Measurements from ENCODE around the gene DHCR24. TPM values are rescaled to one million over a fixed set of nuclear protein-coding genes. Genes with fewer than 3 reads are reported as not detected.

Gene DHCR24
- total and polyA plus RNA-seq, 2 experiments from 2014 or later, result 124 to 453 TPM

DNA sequence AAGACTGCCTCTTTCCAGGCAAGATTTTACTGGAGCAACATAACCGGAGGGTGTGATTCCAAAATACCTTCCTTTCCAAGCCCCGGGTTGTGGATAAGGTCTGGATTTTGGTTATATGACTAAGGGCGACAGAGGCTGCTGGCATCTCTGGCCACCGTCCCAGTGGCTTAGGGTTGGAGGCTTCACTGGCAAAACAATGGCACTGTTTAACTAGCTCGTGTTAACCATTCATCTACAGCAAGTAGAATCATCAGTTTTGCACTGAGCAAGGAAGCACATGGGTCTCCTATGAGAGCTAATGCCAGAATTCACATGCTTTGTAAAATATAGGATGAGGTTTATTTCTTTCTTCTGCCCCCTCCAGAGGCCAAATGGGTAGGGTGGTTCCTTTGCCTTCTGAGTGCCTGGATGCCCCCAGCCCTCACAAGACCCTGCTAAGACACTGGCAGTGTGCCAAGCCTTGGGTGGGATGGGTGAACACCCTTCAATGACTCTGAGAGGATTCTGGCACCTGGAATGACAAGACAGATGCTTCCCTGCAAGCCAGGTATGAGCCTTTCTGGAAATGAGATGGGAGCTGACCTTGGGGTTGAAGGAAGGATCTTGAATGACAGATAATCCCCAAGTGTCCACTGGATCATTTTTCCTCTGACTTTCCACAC lies 36.8 kb downstream of the DHCR24 start (continued):
- TF ChIP-seq, protein P1, sequence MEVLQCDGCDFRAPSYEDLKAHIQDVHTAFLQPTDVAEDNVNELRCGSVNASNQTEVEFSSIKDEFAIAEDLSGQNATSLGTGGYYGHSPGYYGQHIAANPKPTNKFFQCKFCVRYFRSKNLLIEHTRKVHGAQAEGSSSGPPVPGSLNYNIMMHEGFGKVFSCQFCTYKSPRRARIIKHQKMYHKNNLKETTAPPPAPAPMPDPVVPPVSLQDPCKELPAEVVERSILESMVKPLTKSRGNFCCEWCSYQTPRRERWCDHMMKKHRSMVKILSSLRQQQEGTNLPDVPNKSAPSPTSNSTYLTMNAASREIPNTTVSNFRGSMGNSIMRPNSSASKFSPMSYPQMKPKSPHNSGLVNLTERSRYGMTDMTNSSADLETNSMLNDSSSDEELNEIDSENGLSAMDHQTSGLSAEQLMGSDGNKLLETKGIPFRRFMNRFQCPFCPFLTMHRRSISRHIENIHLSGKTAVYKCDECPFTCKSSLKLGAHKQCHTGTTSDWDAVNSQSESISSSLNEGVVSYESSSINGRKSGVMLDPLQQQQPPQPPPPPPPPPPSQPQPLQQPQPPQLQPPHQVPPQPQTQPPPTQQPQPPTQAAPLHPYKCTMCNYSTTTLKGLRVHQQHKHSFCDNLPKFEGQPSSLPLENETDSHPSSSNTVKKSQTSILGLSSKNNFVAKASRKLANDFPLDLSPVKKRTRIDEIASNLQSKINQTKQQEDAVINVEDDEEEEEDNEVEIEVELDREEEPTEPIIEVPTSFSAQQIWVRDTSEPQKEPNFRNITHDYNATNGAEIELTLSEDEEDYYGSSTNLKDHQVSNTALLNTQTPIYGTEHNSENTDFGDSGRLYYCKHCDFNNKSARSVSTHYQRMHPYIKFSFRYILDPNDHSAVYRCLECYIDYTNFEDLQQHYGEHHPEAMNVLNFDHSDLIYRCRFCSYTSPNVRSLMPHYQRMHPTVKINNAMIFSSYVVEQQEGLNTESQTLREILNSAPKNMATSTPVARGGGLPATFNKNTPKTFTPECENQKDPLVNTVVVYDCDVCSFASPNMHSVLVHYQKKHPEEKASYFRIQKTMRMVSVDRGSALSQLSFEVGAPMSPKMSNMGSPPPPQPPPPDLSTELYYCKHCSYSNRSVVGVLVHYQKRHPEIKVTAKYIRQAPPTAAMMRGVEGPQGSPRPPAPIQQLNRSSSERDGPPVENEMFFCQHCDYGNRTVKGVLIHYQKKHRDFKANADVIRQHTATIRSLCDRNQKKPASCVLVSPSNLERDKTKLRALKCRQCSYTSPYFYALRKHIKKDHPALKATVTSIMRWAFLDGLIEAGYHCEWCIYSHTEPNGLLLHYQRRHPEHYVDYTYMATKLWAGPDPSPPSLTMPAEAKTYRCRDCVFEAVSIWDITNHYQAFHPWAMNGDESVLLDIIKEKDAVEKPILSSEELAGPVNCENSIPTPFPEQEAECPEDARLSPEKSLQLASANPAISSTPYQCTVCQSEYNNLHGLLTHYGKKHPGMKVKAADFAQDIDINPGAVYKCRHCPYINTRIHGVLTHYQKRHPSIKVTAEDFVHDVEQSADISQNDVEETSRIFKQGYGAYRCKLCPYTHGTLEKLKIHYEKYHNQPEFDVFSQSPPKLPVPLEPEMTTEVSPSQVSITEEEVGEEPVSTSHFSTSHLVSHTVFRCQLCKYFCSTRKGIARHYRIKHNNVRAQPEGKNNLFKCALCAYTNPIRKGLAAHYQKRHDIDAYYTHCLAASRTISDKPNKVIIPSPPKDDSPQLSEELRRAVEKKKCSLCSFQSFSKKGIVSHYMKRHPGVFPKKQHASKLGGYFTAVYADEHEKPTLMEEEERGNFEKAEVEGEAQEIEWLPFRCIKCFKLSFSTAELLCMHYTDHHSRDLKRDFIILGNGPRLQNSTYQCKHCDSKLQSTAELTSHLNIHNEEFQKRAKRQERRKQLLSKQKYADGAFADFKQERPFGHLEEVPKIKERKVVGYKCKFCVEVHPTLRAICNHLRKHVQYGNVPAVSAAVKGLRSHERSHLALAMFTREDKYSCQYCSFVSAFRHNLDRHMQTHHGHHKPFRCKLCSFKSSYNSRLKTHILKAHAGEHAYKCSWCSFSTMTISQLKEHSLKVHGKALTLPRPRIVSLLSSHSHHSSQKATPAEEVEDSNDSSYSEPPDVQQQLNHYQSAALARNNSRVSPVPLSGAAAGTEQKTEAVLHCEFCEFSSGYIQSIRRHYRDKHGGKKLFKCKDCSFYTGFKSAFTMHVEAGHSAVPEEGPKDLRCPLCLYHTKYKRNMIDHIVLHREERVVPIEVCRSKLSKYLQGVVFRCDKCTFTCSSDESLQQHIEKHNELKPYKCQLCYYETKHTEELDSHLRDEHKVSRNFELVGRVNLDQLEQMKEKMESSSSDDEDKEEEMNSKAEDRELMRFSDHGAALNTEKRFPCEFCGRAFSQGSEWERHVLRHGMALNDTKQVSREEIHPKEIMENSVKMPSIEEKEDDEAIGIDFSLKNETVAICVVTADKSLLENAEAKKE (CRISPR knock-in tag; IDR thresholded peaks at IDR 0.05), result no peak
- TF ChIP-seq, protein P2, sequence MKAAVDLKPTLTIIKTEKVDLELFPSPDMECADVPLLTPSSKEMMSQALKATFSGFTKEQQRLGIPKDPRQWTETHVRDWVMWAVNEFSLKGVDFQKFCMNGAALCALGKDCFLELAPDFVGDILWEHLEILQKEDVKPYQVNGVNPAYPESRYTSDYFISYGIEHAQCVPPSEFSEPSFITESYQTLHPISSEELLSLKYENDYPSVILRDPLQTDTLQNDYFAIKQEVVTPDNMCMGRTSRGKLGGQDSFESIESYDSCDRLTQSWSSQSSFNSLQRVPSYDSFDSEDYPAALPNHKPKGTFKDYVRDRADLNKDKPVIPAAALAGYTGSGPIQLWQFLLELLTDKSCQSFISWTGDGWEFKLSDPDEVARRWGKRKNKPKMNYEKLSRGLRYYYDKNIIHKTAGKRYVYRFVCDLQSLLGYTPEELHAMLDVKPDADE (IDR thresholded peaks at IDR 0.05), result no peak
- TF ChIP-seq, protein P3, sequence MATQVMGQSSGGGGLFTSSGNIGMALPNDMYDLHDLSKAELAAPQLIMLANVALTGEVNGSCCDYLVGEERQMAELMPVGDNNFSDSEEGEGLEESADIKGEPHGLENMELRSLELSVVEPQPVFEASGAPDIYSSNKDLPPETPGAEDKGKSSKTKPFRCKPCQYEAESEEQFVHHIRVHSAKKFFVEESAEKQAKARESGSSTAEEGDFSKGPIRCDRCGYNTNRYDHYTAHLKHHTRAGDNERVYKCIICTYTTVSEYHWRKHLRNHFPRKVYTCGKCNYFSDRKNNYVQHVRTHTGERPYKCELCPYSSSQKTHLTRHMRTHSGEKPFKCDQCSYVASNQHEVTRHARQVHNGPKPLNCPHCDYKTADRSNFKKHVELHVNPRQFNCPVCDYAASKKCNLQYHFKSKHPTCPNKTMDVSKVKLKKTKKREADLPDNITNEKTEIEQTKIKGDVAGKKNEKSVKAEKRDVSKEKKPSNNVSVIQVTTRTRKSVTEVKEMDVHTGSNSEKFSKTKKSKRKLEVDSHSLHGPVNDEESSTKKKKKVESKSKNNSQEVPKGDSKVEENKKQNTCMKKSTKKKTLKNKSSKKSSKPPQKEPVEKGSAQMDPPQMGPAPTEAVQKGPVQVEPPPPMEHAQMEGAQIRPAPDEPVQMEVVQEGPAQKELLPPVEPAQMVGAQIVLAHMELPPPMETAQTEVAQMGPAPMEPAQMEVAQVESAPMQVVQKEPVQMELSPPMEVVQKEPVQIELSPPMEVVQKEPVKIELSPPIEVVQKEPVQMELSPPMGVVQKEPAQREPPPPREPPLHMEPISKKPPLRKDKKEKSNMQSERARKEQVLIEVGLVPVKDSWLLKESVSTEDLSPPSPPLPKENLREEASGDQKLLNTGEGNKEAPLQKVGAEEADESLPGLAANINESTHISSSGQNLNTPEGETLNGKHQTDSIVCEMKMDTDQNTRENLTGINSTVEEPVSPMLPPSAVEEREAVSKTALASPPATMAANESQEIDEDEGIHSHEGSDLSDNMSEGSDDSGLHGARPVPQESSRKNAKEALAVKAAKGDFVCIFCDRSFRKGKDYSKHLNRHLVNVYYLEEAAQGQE (IDR thresholded peaks at IDR 0.05; ENCODE audit: unreplicated experiment), result no peak
- TF ChIP-seq NANOG (IDR thresholded peaks at IDR 0.05; ENCODE audit: borderline replicate concordance), result no peak
- no peak for TF ChIP-seq POLR2AphosphoS5 (IDR thresholded peaks at IDR 0.05; ENCODE audit: low read depth)
- no peak for TF ChIP-seq EZH2 (IDR thresholded peaks at IDR 0.05; ENCODE audit: low read depth, unreplicated experiment)
- no peak for TF ChIP-seq EZH2phosphoT487 (IDR thresholded peaks at IDR 0.05; ENCODE audit: unreplicated experiment)
